HL-60 (cell line): ENCODE measurements around the gene SLC25A21.

Experiments used
- DNase-seq, 2 experiments: peaks; one replicate each; pipeline ENCODE4 v3.0.0-alpha.2; 2010 to 2020; ENCODE audit warnings: low read depth in 1 of 2, low spot score in 1 of 2
- H3K27ac ChIP-seq: fragments of 250-450 bp; sonication (Bioruptor Pico); replicated peaks from 2 replicates; pipeline ENCODE4 v1.5.1; 2020; ENCODE audit warnings: mild to moderate bottlenecking, moderate library complexity
- H3K27me3 ChIP-seq: fragments of 250-450 bp; sonication (Bioruptor Pico); 2 replicates; pipeline ENCODE4 v1.5.1; 2021; ENCODE audit warnings: mild to moderate bottlenecking, moderate library complexity; ENCODE audit not compliant: insufficient read depth, poor library complexity, severe bottlenecking
- H3K4me3 ChIP-seq: replicated peaks from 2 replicates; pipeline ENCODE4 v1.5.1; 2011; ENCODE audit warnings: mild to moderate bottlenecking, control low read depth, low read length; ENCODE audit not compliant: insufficient read depth
- GABPA ChIP-seq: IDR thresholded peaks from 2 replicates; pipeline ENCODE4 v1.6.1; 2012; ENCODE audit warnings: low read depth
- POLR2AphosphoS5 ChIP-seq: IDR thresholded peaks from 2 replicates; pipeline ENCODE4 v1.6.1; 2012; ENCODE audit warnings: low read depth
- SPI1 ChIP-seq: IDR thresholded peaks from 2 replicates; pipeline ENCODE4 v1.6.1; 2012; ENCODE audit warnings: low read depth, mild to moderate bottlenecking, borderline replicate concordance
- TF ChIP-seq, protein P1 (sequence below): IDR thresholded peaks from one replicate; pipeline ENCODE4 v1.5.1; 2011; ENCODE audit warnings: low read length, control low read depth, inconsistent platforms; ENCODE audit not compliant: insufficient read depth
- TF ChIP-seq, protein P2 (sequence below): IDR thresholded peaks from 2 replicates; pipeline ENCODE4 v1.6.1; 2012; ENCODE audit warnings: low read depth; ENCODE audit not compliant: insufficient replicate concordance

The SLC25A21 gene

DNA sequence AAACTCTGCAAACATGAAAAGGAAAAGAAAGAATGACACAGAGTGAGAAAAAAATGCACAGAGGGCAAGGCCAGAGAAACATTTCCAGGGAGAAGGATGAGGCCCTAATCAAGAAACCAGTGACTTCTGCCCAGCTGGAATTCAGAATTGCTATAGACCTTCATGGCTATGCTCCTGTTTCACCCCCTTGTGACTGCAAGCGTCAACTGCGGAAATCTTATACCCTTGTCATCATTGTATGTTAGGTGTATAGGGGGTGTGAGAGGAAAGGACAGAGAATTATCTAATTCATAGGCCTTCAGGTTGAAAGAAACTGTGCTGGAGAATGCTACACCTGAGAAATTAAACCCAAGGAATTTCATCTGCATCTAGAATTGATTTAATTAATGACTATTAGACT is 117.5 kb downstream of the SLC25A21 start:
- DNase-seq = no peak
- TF ChIP-seq GABPA (no peak), POLR2AphosphoS5 (no peak), SPI1 (no peak)
- TF ChIP-seq, protein P1, sequence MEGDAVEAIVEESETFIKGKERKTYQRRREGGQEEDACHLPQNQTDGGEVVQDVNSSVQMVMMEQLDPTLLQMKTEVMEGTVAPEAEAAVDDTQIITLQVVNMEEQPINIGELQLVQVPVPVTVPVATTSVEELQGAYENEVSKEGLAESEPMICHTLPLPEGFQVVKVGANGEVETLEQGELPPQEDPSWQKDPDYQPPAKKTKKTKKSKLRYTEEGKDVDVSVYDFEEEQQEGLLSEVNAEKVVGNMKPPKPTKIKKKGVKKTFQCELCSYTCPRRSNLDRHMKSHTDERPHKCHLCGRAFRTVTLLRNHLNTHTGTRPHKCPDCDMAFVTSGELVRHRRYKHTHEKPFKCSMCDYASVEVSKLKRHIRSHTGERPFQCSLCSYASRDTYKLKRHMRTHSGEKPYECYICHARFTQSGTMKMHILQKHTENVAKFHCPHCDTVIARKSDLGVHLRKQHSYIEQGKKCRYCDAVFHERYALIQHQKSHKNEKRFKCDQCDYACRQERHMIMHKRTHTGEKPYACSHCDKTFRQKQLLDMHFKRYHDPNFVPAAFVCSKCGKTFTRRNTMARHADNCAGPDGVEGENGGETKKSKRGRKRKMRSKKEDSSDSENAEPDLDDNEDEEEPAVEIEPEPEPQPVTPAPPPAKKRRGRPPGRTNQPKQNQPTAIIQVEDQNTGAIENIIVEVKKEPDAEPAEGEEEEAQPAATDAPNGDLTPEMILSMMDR = no peak
- TF ChIP-seq, protein P2, sequence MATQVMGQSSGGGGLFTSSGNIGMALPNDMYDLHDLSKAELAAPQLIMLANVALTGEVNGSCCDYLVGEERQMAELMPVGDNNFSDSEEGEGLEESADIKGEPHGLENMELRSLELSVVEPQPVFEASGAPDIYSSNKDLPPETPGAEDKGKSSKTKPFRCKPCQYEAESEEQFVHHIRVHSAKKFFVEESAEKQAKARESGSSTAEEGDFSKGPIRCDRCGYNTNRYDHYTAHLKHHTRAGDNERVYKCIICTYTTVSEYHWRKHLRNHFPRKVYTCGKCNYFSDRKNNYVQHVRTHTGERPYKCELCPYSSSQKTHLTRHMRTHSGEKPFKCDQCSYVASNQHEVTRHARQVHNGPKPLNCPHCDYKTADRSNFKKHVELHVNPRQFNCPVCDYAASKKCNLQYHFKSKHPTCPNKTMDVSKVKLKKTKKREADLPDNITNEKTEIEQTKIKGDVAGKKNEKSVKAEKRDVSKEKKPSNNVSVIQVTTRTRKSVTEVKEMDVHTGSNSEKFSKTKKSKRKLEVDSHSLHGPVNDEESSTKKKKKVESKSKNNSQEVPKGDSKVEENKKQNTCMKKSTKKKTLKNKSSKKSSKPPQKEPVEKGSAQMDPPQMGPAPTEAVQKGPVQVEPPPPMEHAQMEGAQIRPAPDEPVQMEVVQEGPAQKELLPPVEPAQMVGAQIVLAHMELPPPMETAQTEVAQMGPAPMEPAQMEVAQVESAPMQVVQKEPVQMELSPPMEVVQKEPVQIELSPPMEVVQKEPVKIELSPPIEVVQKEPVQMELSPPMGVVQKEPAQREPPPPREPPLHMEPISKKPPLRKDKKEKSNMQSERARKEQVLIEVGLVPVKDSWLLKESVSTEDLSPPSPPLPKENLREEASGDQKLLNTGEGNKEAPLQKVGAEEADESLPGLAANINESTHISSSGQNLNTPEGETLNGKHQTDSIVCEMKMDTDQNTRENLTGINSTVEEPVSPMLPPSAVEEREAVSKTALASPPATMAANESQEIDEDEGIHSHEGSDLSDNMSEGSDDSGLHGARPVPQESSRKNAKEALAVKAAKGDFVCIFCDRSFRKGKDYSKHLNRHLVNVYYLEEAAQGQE = no peak
- Histone ChIP-seq H3K4me3 (no peak overlapping the region), H3K27ac (no peak overlapping the region), H3K27me3 (no peaks in the 10 kb centered on the region)

DNA sequence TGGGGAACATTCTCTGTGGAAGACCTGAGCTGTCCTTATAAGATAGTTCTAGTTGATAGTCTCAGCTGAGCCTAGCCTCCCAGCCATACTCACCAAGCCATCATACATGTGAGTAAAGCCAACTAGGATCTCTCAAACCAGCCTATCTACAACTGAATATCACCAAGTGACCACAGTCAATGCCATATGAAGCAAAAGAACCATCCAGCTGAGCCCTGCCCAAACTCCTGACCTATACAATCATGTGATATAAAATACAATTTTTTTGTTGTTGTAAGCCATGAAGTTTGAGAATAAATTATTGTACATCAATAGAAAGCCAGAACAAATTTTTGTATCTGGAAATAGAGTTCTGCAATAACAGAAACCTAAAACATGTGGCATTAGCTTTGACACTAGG is 118.3 kb downstream of the SLC25A21 start:
- Histone ChIP-seq H3K4me3 (no peak overlapping the region), H3K27me3 (no peaks in the 10 kb centered on the region), H3K27ac (no peak overlapping the region)
- DNase-seq = no peak
- TF ChIP-seq SPI1 (no peak), POLR2AphosphoS5 (no peak), GABPA (no peak)

DNA sequence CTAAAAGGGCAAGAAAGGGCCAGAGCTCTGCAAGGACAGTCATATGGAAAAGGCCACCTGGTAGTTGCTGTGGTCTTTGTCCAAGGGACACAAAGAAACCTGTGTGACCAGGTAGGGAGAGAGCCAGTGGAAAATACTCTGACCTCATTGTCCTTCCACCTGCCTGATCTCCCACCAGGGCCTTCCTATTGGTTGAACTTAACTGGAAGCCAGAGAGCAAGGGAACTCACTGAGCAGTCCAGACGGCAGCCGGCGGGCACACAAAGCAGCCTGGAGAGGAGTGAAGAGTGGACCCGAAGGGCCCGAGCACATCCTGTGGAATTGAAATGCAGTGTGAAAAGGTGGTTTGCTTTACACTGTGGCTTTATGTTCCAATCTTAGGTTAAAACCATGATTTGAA is 120.7 kb downstream of the SLC25A21 start:
- Histone ChIP-seq H3K4me3 (no peak overlapping the region), H3K27ac (no peak overlapping the region), H3K27me3 (no peaks in the 10 kb centered on the region)
- DNase-seq = no peak
- TF ChIP-seq, protein P2 = no peak
- no peak for TF ChIP-seq GABPA
- TF ChIP-seq POLR2AphosphoS5 = no peak
- TF ChIP-seq SPI1 = no peak
- TF ChIP-seq, protein P1 = no peak

DNA sequence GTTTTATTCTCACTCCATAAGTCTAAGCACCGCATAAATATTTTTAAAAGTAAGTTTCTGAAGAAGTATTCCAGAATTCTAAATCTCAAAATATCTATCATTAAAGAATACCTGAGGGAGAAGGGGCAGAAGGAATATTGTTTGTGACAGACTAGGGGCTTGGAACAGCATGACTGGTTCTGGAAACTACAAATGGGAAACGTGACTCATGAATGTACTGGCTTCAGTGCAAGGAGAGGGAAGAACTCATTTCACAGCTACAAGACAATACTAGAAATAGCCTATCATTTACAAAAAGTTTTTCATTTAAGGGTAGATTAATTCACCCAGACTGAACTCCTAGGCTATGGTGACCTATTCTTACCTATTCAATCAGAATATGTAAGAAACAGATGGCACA is 121.3 kb downstream of the SLC25A21 start:
- no peak for DNase-seq
- H3K27ac ChIP-seq = no peak overlapping the region
- H3K4me3 ChIP-seq = no peak overlapping the region
- TF ChIP-seq SPI1 (no peak), GABPA (no peak), POLR2AphosphoS5 (no peak)
- TF ChIP-seq, protein P2 = no peak
- TF ChIP-seq, protein P1 = no peak
- no peaks in the 10 kb centered on the region for H3K27me3 ChIP-seq
